SKM-1 treated with dmso at 0.1 percent for 144 hours (cell line): Measurements from ENCODE around the gene PIR.

Source experiments
- DNase-seq: peaks from one replicate; lab custom pipeline; 2025; ENCODE audit not compliant: unreplicated experiment; lab: John Stamatoyannopoulos, UW

PIR gene

DNA sequence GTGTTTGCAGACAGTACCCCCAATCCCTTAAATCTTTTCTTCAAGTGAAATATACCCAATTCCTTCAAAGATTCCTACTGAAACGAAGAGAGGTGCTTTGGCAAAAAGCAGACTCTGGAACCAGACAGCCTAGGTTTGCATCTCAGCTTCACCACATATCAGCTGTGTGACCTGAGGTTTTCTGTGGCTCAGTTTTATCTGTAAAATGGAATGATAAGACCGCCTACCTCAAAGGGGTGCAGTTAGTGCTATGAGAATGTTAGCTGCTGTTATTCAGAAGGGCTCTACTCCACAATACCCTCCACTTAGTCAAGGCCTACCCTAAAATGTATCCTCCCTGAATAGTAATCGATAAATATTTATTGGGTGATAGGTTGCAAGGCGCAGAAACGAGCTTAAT, 664 bp downstream of the PIR start:
- no peak for DNase-seq

GRCh38 chrX:15483891-15484290, 9.2 kb downstream of the PIR start:
- DNase-seq: no peak

GRCh38 chrX:15475486-15475885, 17.6 kb downstream of the PIR start:
- no peak for DNase-seq

GRCh38 chrX:15475021-15475420, 18.1 kb downstream of the PIR start:
- no peak for DNase-seq

DNA sequence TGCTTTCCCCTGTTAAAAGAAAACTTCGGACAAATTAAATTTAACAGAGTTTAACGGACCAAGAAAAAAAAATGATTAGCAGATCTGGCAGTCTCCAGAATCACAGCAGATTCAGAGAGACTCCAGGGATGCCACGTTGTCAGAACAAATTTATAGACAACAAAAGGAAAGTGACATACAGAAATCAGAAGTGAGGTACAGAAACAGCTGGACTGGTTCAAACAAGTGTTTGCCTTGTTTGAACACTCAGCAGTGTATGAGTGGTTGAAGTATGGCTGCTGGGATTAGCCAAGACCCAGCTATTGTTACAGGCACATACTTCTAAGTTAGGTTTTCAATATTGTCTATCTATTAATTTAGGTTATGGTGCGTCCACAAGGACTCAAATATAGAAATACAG, 19.1 kb downstream of the PIR start:
- DNase-seq: no peak

DNA sequence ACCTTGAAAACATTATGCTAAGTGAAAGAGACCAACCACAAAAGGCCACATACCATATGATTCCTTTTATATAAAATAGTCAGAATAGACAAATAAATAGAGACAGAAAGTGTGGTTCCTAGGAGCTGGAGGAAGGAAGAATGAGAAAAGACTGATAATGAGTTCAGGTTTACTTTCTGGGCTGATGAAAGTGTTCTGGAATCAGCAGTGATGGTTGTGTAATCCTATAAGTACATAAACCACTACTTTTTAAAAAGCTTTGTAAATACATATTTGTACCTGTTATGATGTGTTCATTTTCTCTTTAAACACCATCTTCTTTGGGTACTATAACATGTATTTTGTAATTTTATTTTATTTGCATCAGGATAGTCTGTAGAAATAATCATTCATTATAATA, 20.6 kb downstream of the PIR start:
- DNase-seq: no peak

- DNase-seq: peak; percentile 31
These were observed 22.1 kb downstream of the PIR start for GRCh38 chrX:15471028-15471427.

DNA sequence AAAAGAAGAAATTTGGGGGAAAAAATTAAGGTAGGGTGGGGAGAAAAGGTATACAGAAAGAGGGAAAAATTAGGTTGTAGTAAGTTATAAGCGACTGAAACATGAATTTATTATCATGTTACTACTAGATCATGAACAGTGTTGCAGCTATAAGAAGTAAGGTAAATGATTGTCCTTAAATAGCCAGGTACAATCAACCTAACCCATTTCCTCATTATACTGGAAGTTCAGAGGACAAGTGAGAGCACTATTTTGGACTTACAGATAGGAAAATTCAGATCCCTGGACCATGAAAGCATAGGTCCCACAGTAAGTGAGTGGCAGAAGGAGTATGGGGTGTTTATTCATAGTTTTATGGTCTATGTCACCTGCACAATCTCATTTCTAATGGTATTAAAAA, 23.5 kb downstream of the PIR start:
- no peak for DNase-seq

DNA sequence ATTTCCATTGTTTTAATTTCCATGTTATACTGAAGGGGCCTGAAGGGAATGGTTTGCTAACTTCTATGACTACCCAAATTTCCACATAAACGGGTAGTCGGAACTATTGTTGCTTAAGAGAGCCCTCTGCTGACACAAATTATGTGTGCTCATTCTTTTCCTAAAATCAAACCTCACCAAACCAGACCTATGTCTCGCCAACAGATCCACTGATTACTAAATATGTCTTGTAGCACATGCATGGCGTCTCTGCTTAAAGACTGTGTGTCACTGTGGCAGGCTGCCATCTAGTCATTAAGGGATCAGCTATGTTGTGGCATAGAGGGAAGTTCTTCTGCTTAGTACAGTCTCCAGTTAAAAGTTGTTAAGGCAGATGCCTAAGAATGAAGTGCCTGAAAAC, 25.1 kb downstream of the PIR start:
- peak; percentile 8 for DNase-seq

DNA sequence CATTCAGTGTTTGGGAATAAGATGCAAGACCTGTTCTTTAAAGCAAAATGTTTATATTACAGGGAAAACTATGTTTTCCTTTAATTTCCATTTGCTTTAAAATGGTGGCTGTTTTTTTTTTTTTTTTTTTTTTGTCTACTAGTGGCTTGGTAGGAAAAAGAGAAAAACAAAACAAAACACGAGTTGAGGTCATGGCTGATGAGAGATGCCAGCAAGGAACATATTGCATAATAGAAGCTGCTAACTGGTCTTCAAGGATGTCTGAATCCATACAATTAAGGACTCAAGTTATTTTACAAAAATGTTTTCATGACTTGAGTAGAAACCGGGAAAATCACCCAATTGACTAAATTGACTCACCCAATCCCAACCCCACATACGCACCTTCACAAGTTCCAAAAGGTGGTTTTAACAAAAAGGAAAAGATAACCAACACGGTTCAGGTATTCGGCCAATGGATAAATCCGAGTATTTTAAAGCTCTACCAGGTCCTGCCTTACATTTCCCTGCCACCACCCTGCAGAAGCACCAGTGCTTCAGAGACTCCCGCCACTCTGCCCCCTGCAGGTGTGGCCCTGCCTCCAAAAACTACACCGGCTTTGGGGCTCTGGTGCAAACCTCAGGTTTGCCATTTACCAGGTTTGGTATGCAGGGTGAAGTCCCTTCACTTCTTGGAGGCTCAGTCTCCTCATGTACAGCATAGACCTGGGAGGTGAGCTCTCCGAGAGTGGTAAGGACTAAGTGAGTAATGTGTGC, 27.1 kb downstream of the PIR start:
- no peak for DNase-seq

GRCh38 chrX:15465347-15465746, 27.8 kb downstream of the PIR start:
- no peak for DNase-seq

DNA sequence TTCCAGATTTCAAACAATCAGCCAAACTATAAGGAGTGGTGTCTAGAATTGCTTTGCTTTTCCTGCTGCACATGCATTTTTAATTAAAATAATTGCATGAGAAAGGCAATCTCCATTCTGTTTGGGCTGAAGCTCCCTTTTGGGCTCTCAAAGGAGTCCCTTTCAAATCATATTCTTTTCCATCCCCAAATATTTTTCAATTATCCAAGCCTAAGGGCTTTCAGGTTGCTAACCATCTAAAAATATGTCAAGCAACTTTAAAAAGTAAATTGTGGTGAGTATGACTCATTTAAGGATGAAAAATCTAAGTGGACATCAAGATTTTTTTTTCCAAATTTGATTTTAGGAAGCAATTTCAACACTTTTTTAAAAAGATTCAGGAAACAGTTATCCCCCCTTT, 28.4 kb downstream of the PIR start:
- DNase-seq: no peak

- DNase-seq: no peak
These were observed 41.2 kb downstream of the PIR start for GRCh38 chrX:15451913-15452312.

DNA sequence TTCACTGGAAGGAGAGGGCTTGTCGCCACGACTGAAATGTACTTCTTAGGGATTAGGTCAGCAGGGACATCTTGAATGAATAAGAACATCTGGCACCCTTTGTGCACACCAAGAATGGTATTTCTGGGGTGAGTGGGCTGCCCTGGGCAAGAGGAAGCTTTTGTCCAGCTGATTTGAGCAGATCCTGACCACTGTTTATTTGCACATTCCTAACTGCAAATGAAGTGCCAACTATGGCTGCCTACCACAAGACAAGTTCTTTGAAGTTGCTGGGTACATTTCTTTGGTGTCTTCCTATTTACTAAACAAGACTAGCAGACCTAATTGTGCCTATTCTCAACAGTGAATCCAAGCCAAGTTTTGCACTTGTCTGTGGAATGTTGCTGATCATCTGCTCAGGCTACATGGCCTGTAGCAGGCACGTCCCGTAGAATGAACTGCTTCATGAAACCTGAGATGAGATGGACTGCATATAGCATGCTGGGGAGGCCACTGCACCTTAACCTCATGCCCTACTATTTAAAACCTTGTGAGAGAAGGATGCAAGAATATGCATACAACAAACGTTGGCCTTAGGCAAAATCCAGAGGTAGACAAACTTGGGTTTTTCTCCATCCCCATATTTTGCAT, 45.0 kb downstream of the PIR start:
- no peak for DNase-seq

DNA sequence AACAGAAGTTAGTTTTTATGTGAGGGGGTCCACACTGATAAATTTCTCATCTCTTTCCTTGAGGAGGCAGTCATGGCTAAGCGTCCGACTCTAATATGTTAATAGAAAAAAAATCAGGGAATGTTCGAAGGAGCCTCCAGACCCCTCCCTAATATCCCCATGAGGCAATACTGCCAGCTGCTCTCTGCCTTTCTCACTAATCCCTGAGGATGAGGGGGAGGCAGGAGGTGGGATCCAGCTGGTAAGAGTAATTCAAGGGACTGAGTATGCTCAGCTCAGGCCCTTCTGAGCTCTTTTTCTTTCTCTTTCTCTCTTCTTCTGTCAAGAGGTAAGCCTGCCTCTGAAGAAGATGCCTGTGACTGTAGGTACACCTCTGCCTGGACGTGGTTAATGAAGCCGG, 51.7 kb downstream of the PIR start:
- no peak for DNase-seq

GRCh38 chrX:15438332-15438731, 54.8 kb downstream of the PIR start:
- no peak for DNase-seq

DNA sequence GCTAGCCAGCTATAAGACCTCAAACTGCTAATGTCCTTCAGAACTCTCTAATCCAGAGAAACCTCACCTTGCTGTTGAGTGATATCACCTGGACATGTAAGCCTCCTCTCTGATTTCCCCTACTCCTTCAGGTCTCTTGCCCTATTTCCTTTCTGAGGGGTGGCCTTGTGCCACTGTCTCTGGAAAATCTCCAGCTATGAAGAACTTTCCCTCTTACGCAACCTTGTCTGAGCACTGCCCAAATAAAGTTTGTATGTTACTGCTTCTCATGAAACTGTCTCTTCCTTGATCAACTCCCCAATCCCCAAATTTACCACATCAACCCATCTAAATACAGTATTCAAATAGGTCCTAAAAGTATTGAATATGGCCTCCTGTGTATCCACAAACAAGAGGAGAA, 55.4 kb downstream of the PIR start:
- no peak for DNase-seq

GRCh38 chrX:15435836-15436619, 57.1 kb downstream of the PIR start:
- no peak for DNase-seq

DNA sequence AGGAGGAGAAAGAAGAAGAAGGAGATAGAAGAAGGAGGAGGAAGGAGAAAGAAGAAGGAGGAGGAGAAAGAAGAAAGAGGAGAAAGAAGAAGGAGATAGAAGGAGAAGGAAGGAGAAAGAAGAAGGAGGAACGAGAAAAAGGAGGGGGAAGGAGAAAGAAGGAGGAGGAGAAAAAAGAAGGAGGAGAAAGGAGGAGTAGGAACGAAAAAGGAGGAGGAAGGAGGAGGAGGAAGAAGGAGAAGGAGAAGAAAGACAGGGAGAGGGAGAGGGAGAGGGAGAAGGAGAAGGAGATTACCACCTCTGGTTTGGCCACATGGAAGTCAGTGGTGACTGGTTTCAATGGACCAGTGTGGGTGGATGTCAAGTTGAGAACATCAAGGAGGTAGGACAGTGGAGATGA, 58.9 kb downstream of the PIR start:
- DNase-seq: no peak

DNA sequence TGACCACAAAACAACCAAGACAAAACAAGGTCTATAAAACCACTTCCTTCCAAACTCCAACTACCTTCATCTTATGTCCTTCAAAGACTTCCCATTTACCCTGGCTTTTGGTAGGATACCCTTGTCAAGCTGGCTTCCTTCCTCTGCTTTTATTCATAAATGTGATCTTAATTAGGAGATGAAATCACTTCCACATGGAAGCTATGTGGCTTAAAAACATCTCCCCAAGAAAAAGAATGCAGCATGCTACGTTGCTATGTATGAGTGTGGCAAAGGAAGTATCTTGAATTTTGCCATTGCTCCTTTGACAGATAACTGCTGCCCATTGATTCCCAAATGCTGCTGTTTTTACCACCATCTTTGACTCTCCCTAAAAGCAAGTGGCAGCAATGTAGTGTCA, 62.5 kb downstream of the PIR start:
- no peak for DNase-seq

- DNase-seq: no peak
These were observed 63.1 kb downstream of the PIR start for GRCh38 chrX:15430076-15430475.

GRCh38 chrX:15425024-15425423, 68.1 kb downstream of the PIR start:
- no peak for DNase-seq
